ENCODE results near the gene ADAP1.

DNA sequence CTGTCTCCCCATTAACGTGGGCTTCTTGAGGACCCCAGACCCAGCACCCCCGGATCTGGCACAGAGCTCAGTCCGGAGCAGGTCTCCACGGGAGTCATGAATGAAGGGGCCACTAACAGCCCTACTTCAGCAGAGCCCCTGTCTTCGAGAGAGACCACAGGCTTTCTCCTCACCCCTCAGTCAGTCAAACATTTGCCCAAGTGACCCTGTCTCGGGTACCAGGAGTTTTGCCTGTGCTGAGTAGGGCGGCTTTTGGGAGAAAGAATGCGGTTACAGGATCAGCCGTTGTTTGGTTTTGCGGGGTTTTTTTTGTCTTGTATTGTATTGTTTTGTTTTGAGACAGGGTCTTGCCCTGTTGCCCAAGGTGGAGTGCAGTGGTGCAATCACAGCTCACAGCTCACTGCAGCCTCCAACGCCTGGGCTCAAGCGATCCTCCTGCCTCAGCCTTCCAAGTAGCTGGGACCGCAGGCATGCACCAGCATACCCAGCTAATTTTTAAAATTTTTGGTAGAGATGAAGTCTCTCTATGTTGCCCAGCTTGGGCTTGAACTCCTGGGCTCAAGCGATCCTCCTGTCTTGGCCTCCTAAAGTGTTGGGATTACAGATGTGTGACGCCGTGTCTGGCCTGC lies 16.5 kb downstream of the ADAP1 start:
- no peak for TF ChIP-seq POLR2A (IDR thresholded peaks at IDR 0.05)
- TF ChIP-seq, protein P1, sequence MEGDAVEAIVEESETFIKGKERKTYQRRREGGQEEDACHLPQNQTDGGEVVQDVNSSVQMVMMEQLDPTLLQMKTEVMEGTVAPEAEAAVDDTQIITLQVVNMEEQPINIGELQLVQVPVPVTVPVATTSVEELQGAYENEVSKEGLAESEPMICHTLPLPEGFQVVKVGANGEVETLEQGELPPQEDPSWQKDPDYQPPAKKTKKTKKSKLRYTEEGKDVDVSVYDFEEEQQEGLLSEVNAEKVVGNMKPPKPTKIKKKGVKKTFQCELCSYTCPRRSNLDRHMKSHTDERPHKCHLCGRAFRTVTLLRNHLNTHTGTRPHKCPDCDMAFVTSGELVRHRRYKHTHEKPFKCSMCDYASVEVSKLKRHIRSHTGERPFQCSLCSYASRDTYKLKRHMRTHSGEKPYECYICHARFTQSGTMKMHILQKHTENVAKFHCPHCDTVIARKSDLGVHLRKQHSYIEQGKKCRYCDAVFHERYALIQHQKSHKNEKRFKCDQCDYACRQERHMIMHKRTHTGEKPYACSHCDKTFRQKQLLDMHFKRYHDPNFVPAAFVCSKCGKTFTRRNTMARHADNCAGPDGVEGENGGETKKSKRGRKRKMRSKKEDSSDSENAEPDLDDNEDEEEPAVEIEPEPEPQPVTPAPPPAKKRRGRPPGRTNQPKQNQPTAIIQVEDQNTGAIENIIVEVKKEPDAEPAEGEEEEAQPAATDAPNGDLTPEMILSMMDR (IDR thresholded peaks at IDR 0.05): no peak
